Mammary epithelial cell (primary cell): Measurements from ENCODE around the gene GAP43.

Experiments
- EZH2 ChIP-seq: IDR thresholded peaks from 2 replicates; pipeline ENCODE4 v1.6.1; 2012; ENCODE audit warnings: low read length, inconsistent platforms, borderline replicate concordance
- TF ChIP-seq, protein P1 (sequence below), 2 donors: IDR thresholded peaks in 1 of 2; conservative IDR thresholded peaks in 1 of 2; 2 replicates each; pipeline ENCODE4 v1.5.1; 2011 to 2012; ENCODE audit warnings: inconsistent platforms in 2 of 2, low read length in 2 of 2, mild to moderate bottlenecking in 2 of 2, control low read depth in 1 of 2, low read depth in 1 of 2; ENCODE audit not compliant: insufficient read depth in 1 of 2; ENCODE audit errors: extremely low read depth in 1 of 2

DNA sequence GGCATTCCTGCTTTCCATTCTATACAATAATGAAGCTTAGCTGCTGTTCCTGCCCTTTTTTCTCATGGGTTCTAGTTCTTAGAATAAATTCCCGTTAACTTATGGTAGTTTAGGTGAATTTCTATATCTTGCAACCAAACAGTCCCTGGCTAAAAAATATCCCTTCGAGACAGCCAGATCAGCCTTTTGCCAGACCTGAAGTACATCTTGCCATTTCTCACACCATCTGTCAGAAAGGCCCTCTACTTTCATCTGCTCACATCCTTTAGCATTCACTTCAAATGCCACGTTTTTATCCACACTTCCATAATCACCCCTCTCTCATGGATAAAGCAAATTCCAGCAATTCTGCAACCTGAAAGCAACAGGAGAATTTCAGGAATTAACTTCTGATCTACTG is 145.4 kb downstream of the GAP43 start:
- TF ChIP-seq, protein P1, sequence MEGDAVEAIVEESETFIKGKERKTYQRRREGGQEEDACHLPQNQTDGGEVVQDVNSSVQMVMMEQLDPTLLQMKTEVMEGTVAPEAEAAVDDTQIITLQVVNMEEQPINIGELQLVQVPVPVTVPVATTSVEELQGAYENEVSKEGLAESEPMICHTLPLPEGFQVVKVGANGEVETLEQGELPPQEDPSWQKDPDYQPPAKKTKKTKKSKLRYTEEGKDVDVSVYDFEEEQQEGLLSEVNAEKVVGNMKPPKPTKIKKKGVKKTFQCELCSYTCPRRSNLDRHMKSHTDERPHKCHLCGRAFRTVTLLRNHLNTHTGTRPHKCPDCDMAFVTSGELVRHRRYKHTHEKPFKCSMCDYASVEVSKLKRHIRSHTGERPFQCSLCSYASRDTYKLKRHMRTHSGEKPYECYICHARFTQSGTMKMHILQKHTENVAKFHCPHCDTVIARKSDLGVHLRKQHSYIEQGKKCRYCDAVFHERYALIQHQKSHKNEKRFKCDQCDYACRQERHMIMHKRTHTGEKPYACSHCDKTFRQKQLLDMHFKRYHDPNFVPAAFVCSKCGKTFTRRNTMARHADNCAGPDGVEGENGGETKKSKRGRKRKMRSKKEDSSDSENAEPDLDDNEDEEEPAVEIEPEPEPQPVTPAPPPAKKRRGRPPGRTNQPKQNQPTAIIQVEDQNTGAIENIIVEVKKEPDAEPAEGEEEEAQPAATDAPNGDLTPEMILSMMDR (conservative IDR thresholded peaks at IDR 0.05 in 1 of 2, IDR thresholded peaks at IDR 0.05 in 1 of 2; ENCODE audit: extremely low read depth in 1 of 2, insufficient read depth in 1 of 2, low read depth in 1 of 2, low read length in 2 of 2): no peak
- no peak for TF ChIP-seq EZH2
